ENCODE data around the gene RAB11FIP3. TPM values are rescaled to one million over a fixed set of nuclear protein-coding genes. Genes with fewer than 3 reads are reported as not detected.

The RAB11FIP3 gene
- total RNA-seq, 1 donor from 2014 or later, result 81.5 TPM

- TF ChIP-seq CTCF (IDR thresholded peaks at IDR 0.05; ENCODE audit: unreplicated experiment), result no peak
- Mint-ChIP-seq H3K9me3 (ENCODE audit: unreplicated experiment) (no peaks in the 10 kb centered on the region), H3K27me3 (ENCODE audit: unreplicated experiment) (no peaks in the 10 kb centered on the region), H3K4me1 (ENCODE audit: unreplicated experiment) (peaks cover 33% of the 10 kb centered on the region), H3K36me3 (ENCODE audit: low read depth, unreplicated experiment) (peaks cover 9% of the 10 kb centered on the region), H3K27ac (ENCODE audit: unreplicated experiment) (no peak overlapping the region), H3K4me3 (ENCODE audit: unreplicated experiment) (peak overlapping the region; percentile 51)
- peak; percentile 61 for DNase-seq (ENCODE audit: low spot score)
Measured at GRCh38 chr16:495127-495748, 69.8 kb downstream of the RAB11FIP3 start.

- Mint-ChIP-seq H3K9me3 (ENCODE audit: unreplicated experiment) (no peaks in the 10 kb centered on the region), H3K4me1 (ENCODE audit: unreplicated experiment) (peaks cover 33% of the 10 kb centered on the region), H3K27ac (ENCODE audit: unreplicated experiment) (peak overlapping the region; percentile 91), H3K27me3 (ENCODE audit: unreplicated experiment) (no peaks in the 10 kb centered on the region), H3K36me3 (ENCODE audit: low read depth, unreplicated experiment) (peaks cover 7% of the 10 kb centered on the region), H3K4me3 (ENCODE audit: unreplicated experiment) (peak overlapping the region; percentile 87)
- DNase-seq (ENCODE audit: low spot score), result peak; percentile 39
- TF ChIP-seq CTCF (IDR thresholded peaks at IDR 0.05; ENCODE audit: unreplicated experiment), result no peak
Measured at GRCh38 chr16:496097-496886, 70.8 kb downstream of the RAB11FIP3 start.

GRCh38 chr16:497258-497657 lies 71.8 kb downstream of the RAB11FIP3 start:
- TF ChIP-seq CTCF (IDR thresholded peaks at IDR 0.05; ENCODE audit: unreplicated experiment), result no peak
- peak overlapping the region; percentile 91 for H3K27ac Mint-ChIP-seq (ENCODE audit: unreplicated experiment)
- no peak for DNase-seq (ENCODE audit: low spot score)

GRCh38 chr16:499924-500323 lies 74.5 kb downstream of the RAB11FIP3 start:
- H3K4me3 Mint-ChIP-seq (ENCODE audit: unreplicated experiment), result peak overlapping the region; percentile 56
- peak overlapping the region; percentile 18 for H3K27ac Mint-ChIP-seq (ENCODE audit: unreplicated experiment)
- DNase-seq (ENCODE audit: low spot score), result no peak
- peaks cover 7% of the 10 kb centered on the region for H3K27me3 Mint-ChIP-seq (ENCODE audit: unreplicated experiment)
- peaks cover 2% of the 10 kb centered on the region for H3K36me3 Mint-ChIP-seq (ENCODE audit: low read depth, unreplicated experiment)
- H3K4me1 Mint-ChIP-seq (ENCODE audit: unreplicated experiment), result peaks cover 35% of the 10 kb centered on the region
- H3K9me3 Mint-ChIP-seq (ENCODE audit: unreplicated experiment), result no peaks in the 10 kb centered on the region
- no peak for TF ChIP-seq CTCF (IDR thresholded peaks at IDR 0.05; ENCODE audit: unreplicated experiment)

More at GRCh38 chr16:497258-497657, 71.8 kb downstream of the RAB11FIP3 start:
- no peaks in the 10 kb centered on the region for H3K9me3 Mint-ChIP-seq (ENCODE audit: unreplicated experiment)
- peaks cover 35% of the 10 kb centered on the region for H3K4me1 Mint-ChIP-seq (ENCODE audit: unreplicated experiment)
- H3K36me3 Mint-ChIP-seq (ENCODE audit: low read depth, unreplicated experiment), result peaks cover 3% of the 10 kb centered on the region
- no peaks in the 10 kb centered on the region for H3K27me3 Mint-ChIP-seq (ENCODE audit: unreplicated experiment)
- H3K4me3 Mint-ChIP-seq (ENCODE audit: unreplicated experiment), result peak overlapping the region; percentile 87

GRCh38 chr16:500709-501108 lies 75.3 kb downstream of the RAB11FIP3 start:
- H3K27me3 Mint-ChIP-seq (ENCODE audit: unreplicated experiment), result peaks cover 7% of the 10 kb centered on the region

More at GRCh38 chr16:500709-501108, 75.3 kb downstream of the RAB11FIP3 start:
- Mint-ChIP-seq H3K4me3 (ENCODE audit: unreplicated experiment) (no peak overlapping the region), H3K27ac (ENCODE audit: unreplicated experiment) (no peak overlapping the region), H3K9me3 (ENCODE audit: unreplicated experiment) (no peaks in the 10 kb centered on the region), H3K4me1 (ENCODE audit: unreplicated experiment) (peaks cover 31% of the 10 kb centered on the region), H3K36me3 (ENCODE audit: low read depth, unreplicated experiment) (peaks cover 5% of the 10 kb centered on the region)
- no peak for TF ChIP-seq CTCF (IDR thresholded peaks at IDR 0.05; ENCODE audit: unreplicated experiment)
- no peak for DNase-seq (ENCODE audit: low spot score)

Data from endothelial cell (in vitro differentiated cells).